Kidney (tissue), 14 donors: ENCODE data around the gene DUSP3. TPM values are rescaled to one million over a fixed set of nuclear protein-coding genes. Genes with fewer than 3 reads are reported as not detected.

Experiments
- DNase-seq, 5 donors: peaks; one replicate each; pipeline ENCODE4 v3.0.0-alpha.2; 2013 to 2020
- FAIRE-seq: peaks from 2 replicates; lab custom pipeline; 2012; peaks lifted over from hg19 to GRCh38; lab: Jason Lieb, UNC
- H3K27ac ChIP-seq, 2 donors: one replicate each; pipeline ENCODE4 v1.7.0; 2013; ENCODE audit warnings: low read depth in 2 of 2, low read length in 2 of 2, inconsistent platforms in 1 of 2
- H3K27me3 ChIP-seq: one replicate; pipeline ENCODE4 v1.7.1; 2013; ENCODE audit warnings: low read length, inconsistent platforms; ENCODE audit not compliant: control insufficient read depth, insufficient read depth
- H3K36me3 ChIP-seq, 3 donors: one replicate each; pipeline versions ENCODE4 v1.7.0 to v1.7.1; 2013; ENCODE audit warnings: low read length in 3 of 3, control low read depth in 1 of 3, inconsistent platforms in 1 of 3; ENCODE audit not compliant: insufficient read depth in 3 of 3, control insufficient read depth in 2 of 3
- H3K4me1 ChIP-seq, 3 donors: one replicate each; pipeline versions ENCODE4 v1.7.0 to v1.7.1; 2013; ENCODE audit warnings: low read length in 3 of 3, inconsistent platforms in 1 of 3, low read depth in 1 of 3; ENCODE audit not compliant: control insufficient read depth in 2 of 3, insufficient read depth in 2 of 3
- H3K4me3 ChIP-seq, 3 donors: one replicate each; pipeline versions ENCODE4 v1.7.0 to v1.8.1; 2013; ENCODE audit warnings: low read length in 3 of 3, control low read depth in 1 of 3, inconsistent platforms in 1 of 3
- H3K9ac ChIP-seq, 3 donors: one replicate each; pipeline versions ENCODE4 v1.7.0 to v1.7.1; 2013; ENCODE audit warnings: low read length in 3 of 3, control low read depth in 1 of 3, inconsistent platforms in 1 of 3
- H3K9me3 ChIP-seq, 3 donors: one replicate each; pipeline versions ENCODE4 v1.7.0 to v1.7.1; 2013; ENCODE audit warnings: low read length in 3 of 3, control low read depth in 1 of 3, inconsistent platforms in 1 of 3; ENCODE audit not compliant: control insufficient read depth in 2 of 3, insufficient read depth in 1 of 3
- intact Hi-C: fragments of 100-400 bp; cut with DNase I; formaldehyde crosslinking; loops from one replicate; pipeline ENCODE4 v1.11.1; 2022
- polyA plus RNA-seq: library from polyadenylated mRNA; stranded (reverse); fragments of 350-450 nt; fragmentation: Illumina TruSeq; extraction: RNeasy Lipid Tissue Mini Kit (QIAGEN cat#74804); gene quantifications from one replicate; pipeline ENCODE4 v1.2.3, GENCODE V29; 2014; ENCODE audit warnings: low read depth, low replicate concordance; ENCODE audit not compliant: insufficient read depth
- total RNA-seq: library from RNA; stranded (reverse); fragmentation: NEBNext Ultra II Directional; extraction: Animal tissue kit (Norgen Biotek cat#: 25700); gene quantifications from one replicate; pipeline ENCODE4 v1.2.1, GENCODE V29; 2021
- TF ChIP-seq, protein P1 (sequence below): IDR thresholded peaks from 3 replicates; pipeline ENCODE4 v1.5.1; 2012; ENCODE audit warnings: mild to moderate bottlenecking, moderate library complexity, borderline replicate concordance; ENCODE audit not compliant: insufficient read depth; ENCODE audit errors: extremely low read depth
- donor health status: control.
- donor health status: control.
- donor health status: control.
- donor health status: control.
- donor health status: control.
- donor health status: DM: yes; HTN: yes; CAD: no.
- donor health status: Normal renal cell carcinoma (clear cell type).

DUSP3 gene
- total and polyA plus RNA-seq, 2 donors from 2014 or later, result 102 to 126 TPM

DNA sequence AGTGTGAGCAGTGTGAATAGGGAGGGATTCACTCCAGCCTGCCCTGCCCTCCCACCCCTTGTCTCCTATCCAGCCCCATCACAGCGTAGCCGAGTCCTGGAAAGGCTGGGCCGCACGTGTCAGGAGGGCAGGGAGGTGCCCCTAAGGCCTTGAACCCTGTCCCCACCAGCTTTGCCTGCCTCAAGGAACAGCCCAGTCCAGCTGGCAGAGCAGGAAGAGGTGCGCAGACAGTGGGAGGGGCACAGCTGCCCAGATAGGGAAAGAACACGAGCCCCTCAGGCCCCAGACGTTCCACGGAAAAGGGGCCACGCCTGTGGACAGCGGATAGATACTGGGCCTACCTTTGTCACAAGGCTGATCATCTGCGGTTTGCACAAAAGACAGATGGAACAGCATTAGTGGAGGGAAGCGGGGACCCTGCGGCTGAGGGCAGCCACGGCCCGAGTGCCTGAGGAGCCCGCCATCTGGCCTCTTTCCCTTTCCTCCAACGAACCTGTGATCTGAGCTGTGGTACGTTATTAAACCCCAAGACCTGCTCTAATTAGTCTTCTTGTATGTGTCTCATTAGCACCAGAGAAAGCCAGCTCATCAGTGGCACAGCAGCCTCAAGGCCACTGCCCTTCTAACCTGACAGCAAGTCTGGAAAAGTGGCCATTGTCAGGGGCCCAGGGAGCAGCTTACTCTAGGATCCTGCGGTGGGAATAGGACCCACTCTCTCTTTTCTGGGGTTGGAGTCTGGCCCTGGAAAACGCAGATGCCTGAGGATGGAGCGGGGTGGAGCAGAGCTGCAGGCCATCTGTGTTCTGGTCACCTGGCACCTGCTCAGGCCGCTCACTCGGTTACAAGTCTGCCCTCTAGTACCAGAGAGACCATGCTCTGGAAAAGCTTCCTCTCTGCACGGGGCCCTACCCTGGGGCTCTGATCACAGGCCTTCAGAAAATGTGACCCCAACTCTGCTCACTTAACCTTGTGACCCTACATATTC, 37.9 kb upstream of the DUSP3 start:
- TF ChIP-seq, protein P1, sequence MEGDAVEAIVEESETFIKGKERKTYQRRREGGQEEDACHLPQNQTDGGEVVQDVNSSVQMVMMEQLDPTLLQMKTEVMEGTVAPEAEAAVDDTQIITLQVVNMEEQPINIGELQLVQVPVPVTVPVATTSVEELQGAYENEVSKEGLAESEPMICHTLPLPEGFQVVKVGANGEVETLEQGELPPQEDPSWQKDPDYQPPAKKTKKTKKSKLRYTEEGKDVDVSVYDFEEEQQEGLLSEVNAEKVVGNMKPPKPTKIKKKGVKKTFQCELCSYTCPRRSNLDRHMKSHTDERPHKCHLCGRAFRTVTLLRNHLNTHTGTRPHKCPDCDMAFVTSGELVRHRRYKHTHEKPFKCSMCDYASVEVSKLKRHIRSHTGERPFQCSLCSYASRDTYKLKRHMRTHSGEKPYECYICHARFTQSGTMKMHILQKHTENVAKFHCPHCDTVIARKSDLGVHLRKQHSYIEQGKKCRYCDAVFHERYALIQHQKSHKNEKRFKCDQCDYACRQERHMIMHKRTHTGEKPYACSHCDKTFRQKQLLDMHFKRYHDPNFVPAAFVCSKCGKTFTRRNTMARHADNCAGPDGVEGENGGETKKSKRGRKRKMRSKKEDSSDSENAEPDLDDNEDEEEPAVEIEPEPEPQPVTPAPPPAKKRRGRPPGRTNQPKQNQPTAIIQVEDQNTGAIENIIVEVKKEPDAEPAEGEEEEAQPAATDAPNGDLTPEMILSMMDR, result no peak
- Histone ChIP-seq H3K4me1 (no peaks in the 10 kb centered on the region), H3K27me3 (no peaks in the 10 kb centered on the region), H3K4me3 (no peak overlapping the region), H3K36me3 (no peaks in the 10 kb centered on the region), H3K9ac (no peak overlapping the region), H3K9me3 (no peaks in the 10 kb centered on the region), H3K27ac (no peak overlapping the region)
- no peak for FAIRE-seq
- intact Hi-C loops, result no loop called here
- DNase-seq, result no peak

- Histone ChIP-seq H3K9me3 (no peaks in the 10 kb centered on the region), H3K9ac (no peak overlapping the region), H3K4me3 (no peak overlapping the region), H3K27ac (no peak overlapping the region), H3K36me3 (no peaks in the 10 kb centered on the region), H3K27me3 (no peaks in the 10 kb centered on the region), H3K4me1 (no peaks in the 10 kb centered on the region)
- TF ChIP-seq, protein P1, result no peak
- intact Hi-C loops, result no loop called here
- no peak for FAIRE-seq
- DNase-seq, result no peak
Measured at GRCh38 chr17:43814714-43815113, 35.9 kb upstream of the DUSP3 start.

GRCh38 chr17:43814026-43814425, 35.2 kb upstream of the DUSP3 start:
- no peak for DNase-seq
- intact Hi-C loops, result no loop called here

More at GRCh38 chr17:43814026-43814425, 35.2 kb upstream of the DUSP3 start:
- FAIRE-seq, result no peak
- TF ChIP-seq, protein P1, result no peak
- Histone ChIP-seq H3K9ac (no peak overlapping the region), H3K36me3 (no peaks in the 10 kb centered on the region), H3K4me3 (no peak overlapping the region), H3K4me1 (no peaks in the 10 kb centered on the region), H3K27me3 (no peaks in the 10 kb centered on the region), H3K9me3 (no peaks in the 10 kb centered on the region), H3K27ac (no peak overlapping the region)
